IMR-90 (cell line): ENCODE data around the gene PARD3. TPM values are rescaled to one million over a fixed set of nuclear protein-coding genes. Genes with fewer than 3 reads are reported as not detected.

ENCODE experiments used
- ATAC-seq: fragments of 200-7000 bp; cut with Tn5 transposase; 2 replicates; pipeline ENCODE4 v1.9.1; 2020; ENCODE audit warnings: low read depth, mild to moderate bottlenecking, moderate library complexity
- BruUV-seq: library from RNA; stranded (reverse); fragments of 400-500 nt; replicated peaks from 2 replicates; lab custom pipeline; 2021; lab: Mats Ljungman, UMichigan
- CTCF ChIA-PET: fragments of 300-600 bp; formaldehyde crosslinking; extraction: SDS; loops from one replicate; lab custom pipeline; 2021; ENCODE audit warnings: antibody characterized with exemption; lab: Yijun Ruan, JAX
- POLR2A ChIA-PET: fragments of 300-600 bp; sonication (Branson Sonifier 250); formaldehyde crosslinking; loops from one replicate; lab custom pipeline; 2022; ENCODE audit warnings: antibody characterized with exemption; ENCODE audit not compliant: unreplicated experiment; lab: Charles Lee
- DNase-seq: peaks from one replicate; pipeline ENCODE4 v3.0.0; 2013
- H2AFZ ChIP-seq: replicated peaks from 2 replicates; pipeline ENCODE3; 2013; ENCODE audit warnings: low read length, mild to moderate bottlenecking; ENCODE audit not compliant: poor library complexity
- H2AK5ac ChIP-seq: 2 replicates; pipeline ENCODE4 v1.6.1; 2013; ENCODE audit warnings: low read depth, low read length, inconsistent platforms
- H2AK9ac ChIP-seq: replicated peaks from 2 replicates; pipeline ENCODE3; 2013; ENCODE audit warnings: mild to moderate bottlenecking, low read depth, low read length, moderate library complexity; ENCODE audit not compliant: poor library complexity
- H2BK120ac ChIP-seq: 2 replicates; pipeline ENCODE4 v1.6.1; 2013; ENCODE audit warnings: low read depth, low read length, inconsistent platforms
- H2BK15ac ChIP-seq: 3 replicates; pipeline ENCODE4 v1.6.1; 2013; ENCODE audit warnings: low read depth, low read length, inconsistent platforms
- H2BK20ac ChIP-seq: 2 replicates; pipeline ENCODE4 v1.6.1; 2013; ENCODE audit warnings: low read depth, mild to moderate bottlenecking, inconsistent platforms, low read length, moderate library complexity
- H2BK5ac ChIP-seq: 2 replicates; pipeline ENCODE4 v1.6.1; 2013; ENCODE audit warnings: mild to moderate bottlenecking, low read depth, low read length, inconsistent platforms; ENCODE audit not compliant: poor library complexity, severe bottlenecking
- H3K14ac ChIP-seq: replicated peaks from 2 replicates; pipeline ENCODE4 v1.6.1; 2013; ENCODE audit warnings: low read depth, low read length, inconsistent platforms
- H3K18ac ChIP-seq: 2 replicates; pipeline ENCODE4 v1.6.1; 2013; ENCODE audit warnings: low read depth, low read length, control low read depth
- H3K23ac ChIP-seq: 2 replicates; pipeline ENCODE4 v1.6.1; 2013; ENCODE audit warnings: low read depth, low read length, inconsistent platforms
- H3K27ac ChIP-seq: 2 replicates; pipeline ENCODE4 v1.5.1; 2013; ENCODE audit warnings: mild to moderate bottlenecking, control low read depth, low read length; ENCODE audit not compliant: insufficient read depth
- H3K27me3 ChIP-seq: 2 replicates; pipeline ENCODE4 v1.6.1; 2013; ENCODE audit warnings: low read length; ENCODE audit not compliant: control insufficient read depth, insufficient read depth
- H3K36me3 ChIP-seq: 2 replicates; pipeline ENCODE4 v1.6.1; 2013; ENCODE audit warnings: low read length, mixed read lengths; ENCODE audit not compliant: control insufficient read depth, insufficient read depth
- H3K4ac ChIP-seq: 2 replicates; pipeline ENCODE4 v1.6.1; 2013; ENCODE audit warnings: low read depth, low read length, inconsistent platforms
- H3K4me1 ChIP-seq: 2 replicates; pipeline ENCODE4 v1.6.1; 2013; ENCODE audit warnings: low read length, mixed read lengths; ENCODE audit not compliant: control insufficient read depth, insufficient read depth
- H3K4me2 ChIP-seq: 2 replicates; pipeline ENCODE4 v1.6.1; 2013; ENCODE audit warnings: low read depth, mild to moderate bottlenecking, control low read depth, low read length, moderate library complexity
- H3K4me3 ChIP-seq: 2 replicates; pipeline ENCODE4 v1.5.1; 2013; ENCODE audit warnings: low read depth, mild to moderate bottlenecking, control low read depth, low read length, moderate library complexity; ENCODE audit not compliant: insufficient read depth
- H3K56ac ChIP-seq: 2 replicates; pipeline ENCODE4 v1.6.1; 2013; ENCODE audit warnings: low read length, inconsistent platforms; ENCODE audit not compliant: insufficient read depth; ENCODE audit errors: extremely low read depth
- H3K79me1 ChIP-seq, 2 experiments: 2 replicates each; pipeline ENCODE4 v1.6.1; 2013; ENCODE audit warnings: low read length in 2 of 2, inconsistent platforms in 1 of 2, low read depth in 1 of 2
- H3K9ac ChIP-seq: 2 replicates; pipeline ENCODE4 v1.6.1; 2013; ENCODE audit warnings: low read depth, low read length, control low read depth
- H3K9me1 ChIP-seq: 2 replicates; pipeline ENCODE4 v1.6.1; 2013; ENCODE audit warnings: low read length, inconsistent platforms; ENCODE audit not compliant: insufficient read depth
- H3K9me3 ChIP-seq: 2 replicates; pipeline ENCODE4 v1.6.1; 2013; ENCODE audit warnings: low read length; ENCODE audit not compliant: control insufficient read depth, insufficient read depth
- H4K20me1 ChIP-seq: 2 replicates; pipeline ENCODE4 v1.6.1; 2013; ENCODE audit warnings: low read length, inconsistent platforms; ENCODE audit not compliant: insufficient read depth
- H4K5ac ChIP-seq: 2 replicates; pipeline ENCODE4 v1.6.1; 2013; ENCODE audit warnings: mild to moderate bottlenecking, low read depth, low read length, control low read depth
- H4K8ac ChIP-seq, 2 experiments: 2 replicates each; pipeline ENCODE4 v1.6.1; 2013; ENCODE audit warnings: low read depth in 2 of 2, low read length in 2 of 2, control low read depth in 1 of 2, inconsistent platforms in 1 of 2
- H4K91ac ChIP-seq: 2 replicates; pipeline ENCODE4 v1.6.1; 2013; ENCODE audit warnings: low read depth, low read length, inconsistent platforms; ENCODE audit not compliant: insufficient read depth
- CHD1 ChIP-seq: IDR thresholded peaks from 2 replicates; pipeline ENCODE4 v1.6.1; 2012; ENCODE audit warnings: low read depth, low read length, improper control_type of control experiment
- FOS ChIP-seq: fragments of 150-350 bp; IDR thresholded peaks from 2 replicates; pipeline ENCODE4 v1.6.1; 2016; ENCODE audit warnings: low read depth, low read length
- MAFK ChIP-seq: IDR thresholded peaks from 2 replicates; pipeline ENCODE4 v1.6.1; 2012; ENCODE audit warnings: low read depth, low read length, improper control_type of control experiment
- NFE2L2 ChIP-seq: fragments of 150-350 bp; IDR thresholded peaks from 2 replicates; pipeline ENCODE4 v1.6.1; 2016; ENCODE audit warnings: low read depth, mild to moderate bottlenecking, low read length
- POLR2A ChIP-seq: IDR thresholded peaks from 2 replicates; pipeline ENCODE4 v1.6.1; 2012; ENCODE audit warnings: mild to moderate bottlenecking, low read depth, low read length
- RFX5 ChIP-seq: IDR thresholded peaks from 2 replicates; pipeline ENCODE4 v1.8.0; 2012; ENCODE audit warnings: low read depth, mild to moderate bottlenecking, low read length, moderate library complexity
- SMC3 ChIP-seq: fragments of 150-350 bp; IDR thresholded peaks from 2 replicates; pipeline ENCODE4 v1.6.1; 2016; ENCODE audit warnings: low read depth, mild to moderate bottlenecking, antibody characterized with exemption, low read length, moderate library complexity
- USF2 ChIP-seq: fragments of 150-350 bp; IDR thresholded peaks from 2 replicates; pipeline ENCODE4 v1.6.1; 2017; ENCODE audit warnings: mild to moderate bottlenecking, antibody characterized with exemption, low read length, low read depth
- WGBS, 2 experiments: methylation state at CpG; one replicate each; pipeline versions ENCODE4 v1.1.5 to v1.1.7; 2013; ENCODE audit warnings: missing lambda C conversion rate in 2 of 2; ENCODE audit not compliant: insufficient read length in 1 of 2; ENCODE audit errors: extremely low coverage in 2 of 2; 5-methylcytosine and 5-hydroxymethylcytosine counted together
- dilution Hi-C: fragments of 300-500 bp; cut with HindIII; formaldehyde crosslinking; loops from one replicate; pipeline ENCODE4 v1.14.3; 2018; ENCODE audit warnings: low sequenced_read_pairs; ENCODE audit not compliant: unreplicated experiment
- in situ Hi-C: fragments of 300-500 bp; cut with MboI; formaldehyde crosslinking; loops from 3 replicates; pipeline ENCODE4 v1.14.3; 2019; ENCODE audit warnings: low sequenced_read_pairs, inconsistent platforms, mixed read lengths
- intact Hi-C: fragments of 100-400 bp; cut with micrococcal nuclease; formaldehyde crosslinking; loops from 2 replicates; pipeline ENCODE4 v1.10.0; 2022
- polyA plus RNA-seq, 3 experiments: library from polyadenylated mRNA; depleted of rRNA; stranded (reverse); fragments of >200 nt; gene quantifications; 2 replicates each; pipeline ENCODE4 v1.2.3, GENCODE V29; 2012; ENCODE audit warnings: low replicate concordance in 1 of 3
- total RNA-seq: library from RNA; depleted of rRNA; stranded (reverse); fragments of >200 nt; gene quantifications from 2 replicates; pipeline ENCODE4 v1.2.3, GENCODE V29; 2012
- TF ChIP-seq, protein P1 (sequence below): fragments of 150-350 bp; IDR thresholded peaks from 2 replicates; pipeline ENCODE4 v1.6.1; 2016; ENCODE audit warnings: low read depth, mild to moderate bottlenecking, low read length, moderate library complexity, borderline replicate concordance
- TF ChIP-seq, protein P2 (sequence below): conservative IDR thresholded peaks from 2 replicates; pipeline ENCODE4 v1.5.1; 2012; ENCODE audit warnings: mild to moderate bottlenecking, low read depth, low read length, improper control_type of control experiment

Gene PARD3
- total and polyA plus RNA-seq, 2 of the 4 experiments (the other 2 are of a cell fraction), result 14.6 to 37.5 TPM

- POLR2A ChIA-PET, result no interaction called here
- Histone ChIP-seq H4K20me1 (no peaks in the 10 kb centered on the region), H3K9me1 (no peaks in the 10 kb centered on the region), H3K56ac (no peak overlapping the region), H4K8ac (no peak overlapping the region), H3K79me1 (no peaks in the 10 kb centered on the region), H3K4me2 (no peak overlapping the region), H2AK9ac (no peak overlapping the region), H3K4me3 (no peak overlapping the region), H2AFZ (no peak overlapping the region), H3K4ac (no peak overlapping the region), H3K18ac (no peak overlapping the region), H2BK5ac (peak overlapping the region; percentile 58), H2AK5ac (no peak overlapping the region), H3K14ac (no peak overlapping the region), H3K27me3 (no peaks in the 10 kb centered on the region), H2BK120ac (no peak overlapping the region), H3K9me3 (no peaks in the 10 kb centered on the region), H2BK15ac (no peak overlapping the region), H3K4me1 (no peaks in the 10 kb centered on the region), H3K36me3 (0 out of 2 replicates have a peak, but pooled peaks cover 1% of the 10 kb centered on the region), H3K27ac (no peak overlapping the region), H3K9ac (no peak overlapping the region), H4K91ac (no peak overlapping the region), H2BK20ac (no peak overlapping the region), H3K23ac (no peak overlapping the region), H4K5ac (no peak overlapping the region)
- dilution Hi-C loops (no loop called here), in situ Hi-C loops (no loop called here), intact Hi-C loops (loop anchor here (10.0 kb wide), 1 partner anchor 250 kb away; no protein-coding TSS in a partner anchor)
- 80% methylated on average over 2 of the region's 6 CpGs; no CpG with 5 or more reads in 1 of the 2 experiments for WGBS, 2 experiments
- ATAC-seq, result no peak
- CTCF ChIA-PET, result interaction anchor here (0.6 to 1.0 kb wide), 2 partner anchors 9 to 981 kb away, joined by 3 read pairs; no protein-coding TSS in a partner anchor
- no TSS peak for BruUV-seq
- no peak for DNase-seq
- TF ChIP-seq, protein P1, sequence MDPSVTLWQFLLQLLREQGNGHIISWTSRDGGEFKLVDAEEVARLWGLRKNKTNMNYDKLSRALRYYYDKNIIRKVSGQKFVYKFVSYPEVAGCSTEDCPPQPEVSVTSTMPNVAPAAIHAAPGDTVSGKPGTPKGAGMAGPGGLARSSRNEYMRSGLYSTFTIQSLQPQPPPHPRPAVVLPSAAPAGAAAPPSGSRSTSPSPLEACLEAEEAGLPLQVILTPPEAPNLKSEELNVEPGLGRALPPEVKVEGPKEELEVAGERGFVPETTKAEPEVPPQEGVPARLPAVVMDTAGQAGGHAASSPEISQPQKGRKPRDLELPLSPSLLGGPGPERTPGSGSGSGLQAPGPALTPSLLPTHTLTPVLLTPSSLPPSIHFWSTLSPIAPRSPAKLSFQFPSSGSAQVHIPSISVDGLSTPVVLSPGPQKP, result no peak
- no peak for TF ChIP-seq FOS
- TF ChIP-seq, protein P2, sequence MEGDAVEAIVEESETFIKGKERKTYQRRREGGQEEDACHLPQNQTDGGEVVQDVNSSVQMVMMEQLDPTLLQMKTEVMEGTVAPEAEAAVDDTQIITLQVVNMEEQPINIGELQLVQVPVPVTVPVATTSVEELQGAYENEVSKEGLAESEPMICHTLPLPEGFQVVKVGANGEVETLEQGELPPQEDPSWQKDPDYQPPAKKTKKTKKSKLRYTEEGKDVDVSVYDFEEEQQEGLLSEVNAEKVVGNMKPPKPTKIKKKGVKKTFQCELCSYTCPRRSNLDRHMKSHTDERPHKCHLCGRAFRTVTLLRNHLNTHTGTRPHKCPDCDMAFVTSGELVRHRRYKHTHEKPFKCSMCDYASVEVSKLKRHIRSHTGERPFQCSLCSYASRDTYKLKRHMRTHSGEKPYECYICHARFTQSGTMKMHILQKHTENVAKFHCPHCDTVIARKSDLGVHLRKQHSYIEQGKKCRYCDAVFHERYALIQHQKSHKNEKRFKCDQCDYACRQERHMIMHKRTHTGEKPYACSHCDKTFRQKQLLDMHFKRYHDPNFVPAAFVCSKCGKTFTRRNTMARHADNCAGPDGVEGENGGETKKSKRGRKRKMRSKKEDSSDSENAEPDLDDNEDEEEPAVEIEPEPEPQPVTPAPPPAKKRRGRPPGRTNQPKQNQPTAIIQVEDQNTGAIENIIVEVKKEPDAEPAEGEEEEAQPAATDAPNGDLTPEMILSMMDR, result no peak
- TF ChIP-seq USF2, result no peak
- TF ChIP-seq SMC3, result no peak
- no peak for TF ChIP-seq RFX5
- TF ChIP-seq POLR2A, result no peak
- no peak for TF ChIP-seq MAFK
- TF ChIP-seq NFE2L2, result no peak
- no peak for TF ChIP-seq CHD1
These were observed 440.6 kb downstream of the PARD3 start for GRCh38 chr10:34374356-34375045.
